Neural crest cell (in vitro differentiated cells): ENCODE data around the gene MBD6. TPM values are rescaled to one million over a fixed set of nuclear protein-coding genes. Genes with fewer than 3 reads are reported as not detected.

Experiments
- DNase-seq: peaks from one replicate; pipeline ENCODE4 v3.0.0; 2021; ENCODE audit warnings: low read depth, mixed read lengths, low spot score
- H3K27ac Mint-ChIP-seq: one replicate; pipeline ENCODE4 v1.8.0; 2021; ENCODE audit warnings: mild to moderate bottlenecking, mixed read lengths; ENCODE audit not compliant: unreplicated experiment
- H3K27me3 Mint-ChIP-seq: 2 replicates; pipeline ENCODE4 v1.8.0; 2021; ENCODE audit warnings: low read depth, mild to moderate bottlenecking, mixed read lengths
- H3K36me3 Mint-ChIP-seq: 2 replicates; pipeline ENCODE4 v1.8.0; 2021; ENCODE audit warnings: low read depth, mild to moderate bottlenecking, mixed read lengths
- H3K4me1 Mint-ChIP-seq: 2 replicates; pipeline ENCODE4 v1.8.0; 2021; ENCODE audit warnings: mixed read lengths
- H3K4me3 Mint-ChIP-seq: one replicate; pipeline ENCODE4 v1.8.0; 2021; ENCODE audit warnings: mild to moderate bottlenecking, mixed read lengths
- H3K9me3 Mint-ChIP-seq: 2 replicates; pipeline ENCODE4 v1.8.0; 2021; ENCODE audit warnings: mixed read lengths
- total RNA-seq: library from RNA; stranded (reverse); gene quantifications from 2 replicates; pipeline ENCODE4 v1.2.1, GENCODE V29; 2021
- TF ChIP-seq, protein P1 (sequence below): fragments of 200-600 bp; sonication (generic); conservative IDR thresholded peaks from 2 replicates; pipeline ENCODE4 v1.5.0; 2021; ENCODE audit warnings: antibody characterized with exemption, mild to moderate bottlenecking

The MBD6 gene
- total RNA-seq, 1 donor from 2014 or later = 90.4 TPM

- Mint-ChIP-seq H3K36me3 (no peaks in the 10 kb centered on the region), H3K4me3 (peak overlapping the region; percentile 99), H3K9me3 (no peaks in the 10 kb centered on the region), H3K27ac (no peak overlapping the region), H3K27me3 (peaks cover 67% of the 10 kb centered on the region), H3K4me1 (peaks cover 52% of the 10 kb centered on the region)
- TF ChIP-seq, protein P1, sequence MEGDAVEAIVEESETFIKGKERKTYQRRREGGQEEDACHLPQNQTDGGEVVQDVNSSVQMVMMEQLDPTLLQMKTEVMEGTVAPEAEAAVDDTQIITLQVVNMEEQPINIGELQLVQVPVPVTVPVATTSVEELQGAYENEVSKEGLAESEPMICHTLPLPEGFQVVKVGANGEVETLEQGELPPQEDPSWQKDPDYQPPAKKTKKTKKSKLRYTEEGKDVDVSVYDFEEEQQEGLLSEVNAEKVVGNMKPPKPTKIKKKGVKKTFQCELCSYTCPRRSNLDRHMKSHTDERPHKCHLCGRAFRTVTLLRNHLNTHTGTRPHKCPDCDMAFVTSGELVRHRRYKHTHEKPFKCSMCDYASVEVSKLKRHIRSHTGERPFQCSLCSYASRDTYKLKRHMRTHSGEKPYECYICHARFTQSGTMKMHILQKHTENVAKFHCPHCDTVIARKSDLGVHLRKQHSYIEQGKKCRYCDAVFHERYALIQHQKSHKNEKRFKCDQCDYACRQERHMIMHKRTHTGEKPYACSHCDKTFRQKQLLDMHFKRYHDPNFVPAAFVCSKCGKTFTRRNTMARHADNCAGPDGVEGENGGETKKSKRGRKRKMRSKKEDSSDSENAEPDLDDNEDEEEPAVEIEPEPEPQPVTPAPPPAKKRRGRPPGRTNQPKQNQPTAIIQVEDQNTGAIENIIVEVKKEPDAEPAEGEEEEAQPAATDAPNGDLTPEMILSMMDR = no peak
- DNase-seq = no peak
Measured at GRCh38 chr12:57549203-57549908, 26.7 kb downstream of the MBD6 start.

DNA sequence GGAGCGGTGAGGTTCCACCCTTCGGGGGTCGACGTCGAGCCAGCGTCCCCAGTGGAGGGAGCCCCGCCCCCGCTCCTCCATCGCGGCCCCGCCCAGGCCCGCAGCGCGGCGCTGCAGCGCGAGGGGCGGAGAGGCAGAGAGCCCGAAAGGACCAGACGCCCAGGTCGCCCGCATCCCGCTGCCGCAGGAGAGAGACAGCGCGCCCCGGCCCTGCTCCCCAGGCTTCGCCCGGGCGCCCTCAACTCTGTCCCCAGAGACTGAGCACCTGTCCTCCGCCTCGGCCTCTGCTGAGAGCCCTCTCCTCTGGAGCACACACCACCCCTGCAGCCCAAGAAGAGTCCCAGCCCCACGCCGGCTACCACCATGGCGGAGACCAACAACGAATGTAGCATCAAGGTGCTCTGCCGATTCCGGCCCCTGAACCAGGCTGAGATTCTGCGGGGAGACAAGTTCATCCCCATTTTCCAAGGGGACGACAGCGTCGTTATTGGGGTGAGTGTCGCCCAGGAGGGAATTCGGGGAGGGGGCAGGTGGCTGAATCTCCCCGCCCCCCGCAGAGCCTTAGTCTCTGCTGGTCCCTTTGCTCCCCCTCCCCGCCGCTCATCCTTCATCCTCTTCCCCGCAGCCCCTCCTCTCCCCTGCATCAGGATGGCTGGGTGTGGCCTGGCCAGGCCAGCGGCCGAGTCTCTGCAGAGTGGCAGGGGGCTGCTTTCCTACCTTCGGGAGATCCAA, 27.5 kb downstream of the MBD6 start, which contains the start of gene KIF5A:
TSS of gene KIF5A (plus strand) at position 136 of the 732 bp plus-strand sequence. CDS start at position 364, 228 bp downstream.
- Mint-ChIP-seq H3K36me3 (no peaks in the 10 kb centered on the region), H3K27ac (peak within 1 kb of the TSS; percentile 81), H3K4me3 (peak within 1 kb of the TSS; percentile 99), H3K9me3 (no peaks in the 10 kb centered on the region), H3K27me3 (peaks cover 67% of the 10 kb centered on the region), H3K4me1 (peaks cover 47% of the 10 kb centered on the region)
- TF ChIP-seq, protein P1 = no peak
- peak; percentile 57 for DNase-seq

- Mint-ChIP-seq H3K9me3 (no peaks in the 10 kb centered on the region), H3K36me3 (no peaks in the 10 kb centered on the region), H3K27ac (no peak overlapping the region), H3K4me3 (peak overlapping the region; percentile 87), H3K4me1 (peaks cover 39% of the 10 kb centered on the region), H3K27me3 (peaks cover 67% of the 10 kb centered on the region)
- no peak for DNase-seq
- TF ChIP-seq, protein P1 = no peak
Measured at GRCh38 chr12:57550641-57551549, 28.3 kb downstream of the MBD6 start.

- Mint-ChIP-seq H3K36me3 (no peaks in the 10 kb centered on the region), H3K9me3 (no peaks in the 10 kb centered on the region), H3K27me3 (peaks cover 72% of the 10 kb centered on the region), H3K4me3 (peak overlapping the region; percentile 87), H3K4me1 (peaks cover 34% of the 10 kb centered on the region), H3K27ac (no peak overlapping the region)
- no peak for DNase-seq
- TF ChIP-seq, protein P1 = no peak
Measured at GRCh38 chr12:57551637-57552305, 29.1 kb downstream of the MBD6 start.

DNA sequence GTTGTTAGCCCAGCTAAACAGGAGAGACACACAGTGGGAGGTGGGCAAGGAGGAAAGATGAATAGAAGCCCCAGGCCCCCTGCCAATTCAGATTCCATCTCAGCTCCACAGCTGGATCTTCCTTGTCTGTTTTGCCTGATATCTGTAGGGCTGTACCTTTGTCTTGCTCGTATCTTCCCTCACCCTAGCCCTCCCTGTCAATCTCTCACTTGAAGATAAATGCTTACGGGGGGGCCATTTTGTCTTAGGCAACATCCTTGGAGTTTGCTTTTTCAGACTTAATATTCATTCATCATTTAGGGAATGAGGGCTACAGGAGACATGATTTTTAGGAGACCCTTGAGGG, 29.7 kb downstream of the MBD6 start:
- TF ChIP-seq, protein P1 = no peak
- Mint-ChIP-seq H3K36me3 (no peaks in the 10 kb centered on the region), H3K27me3 (peaks cover 69% of the 10 kb centered on the region), H3K27ac (peak overlapping the region; percentile 13), H3K4me1 (peaks cover 31% of the 10 kb centered on the region), H3K9me3 (no peaks in the 10 kb centered on the region), H3K4me3 (peak overlapping the region; percentile 80)
- no peak for DNase-seq
